GM23338 (cell line): ENCODE measurements around the gene EVC2.

Experiments used
- POLR2AphosphoS5 ChIP-seq: IDR thresholded peaks from 2 replicates; pipeline ENCODE4 v1.6.1; 2016; ENCODE audit warnings: antibody characterized with exemption, low read depth
- TF ChIP-seq, protein P1 (sequence below), 2 experiments: fragments of 200-600 bp in 1 of 2; sonication (generic) in 1 of 2; conservative IDR thresholded peaks; 2 replicates each; pipeline versions ENCODE4 v1.5.1 to v1.6.1; 2016 to 2017; ENCODE audit warnings: antibody characterized with exemption in 2 of 2, low read depth in 2 of 2, mild to moderate bottlenecking in 2 of 2, moderate library complexity in 1 of 2

DNA sequence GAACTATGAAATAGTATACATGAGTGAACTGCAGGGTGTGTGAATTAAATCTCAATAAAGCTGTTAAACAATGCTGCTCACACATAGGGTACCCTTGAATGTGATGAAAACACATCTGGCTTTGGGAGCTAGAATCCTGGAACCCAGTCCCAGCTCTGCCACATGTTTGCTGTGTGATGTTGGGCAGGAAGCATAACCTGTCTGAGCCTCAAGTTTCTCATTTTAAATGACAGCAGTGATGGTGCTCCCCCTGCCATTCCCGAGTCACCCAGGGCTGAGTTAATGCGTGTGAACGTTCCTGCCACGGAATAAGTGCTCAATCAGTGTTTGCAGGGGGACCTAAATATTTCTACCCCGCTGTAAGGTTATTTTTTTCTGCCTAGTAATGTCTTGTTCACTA is 13.6 kb upstream of the EVC2 start:
- TF ChIP-seq POLR2AphosphoS5 = no peak
- TF ChIP-seq, protein P1, sequence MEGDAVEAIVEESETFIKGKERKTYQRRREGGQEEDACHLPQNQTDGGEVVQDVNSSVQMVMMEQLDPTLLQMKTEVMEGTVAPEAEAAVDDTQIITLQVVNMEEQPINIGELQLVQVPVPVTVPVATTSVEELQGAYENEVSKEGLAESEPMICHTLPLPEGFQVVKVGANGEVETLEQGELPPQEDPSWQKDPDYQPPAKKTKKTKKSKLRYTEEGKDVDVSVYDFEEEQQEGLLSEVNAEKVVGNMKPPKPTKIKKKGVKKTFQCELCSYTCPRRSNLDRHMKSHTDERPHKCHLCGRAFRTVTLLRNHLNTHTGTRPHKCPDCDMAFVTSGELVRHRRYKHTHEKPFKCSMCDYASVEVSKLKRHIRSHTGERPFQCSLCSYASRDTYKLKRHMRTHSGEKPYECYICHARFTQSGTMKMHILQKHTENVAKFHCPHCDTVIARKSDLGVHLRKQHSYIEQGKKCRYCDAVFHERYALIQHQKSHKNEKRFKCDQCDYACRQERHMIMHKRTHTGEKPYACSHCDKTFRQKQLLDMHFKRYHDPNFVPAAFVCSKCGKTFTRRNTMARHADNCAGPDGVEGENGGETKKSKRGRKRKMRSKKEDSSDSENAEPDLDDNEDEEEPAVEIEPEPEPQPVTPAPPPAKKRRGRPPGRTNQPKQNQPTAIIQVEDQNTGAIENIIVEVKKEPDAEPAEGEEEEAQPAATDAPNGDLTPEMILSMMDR (conservative IDR thresholded peaks at IDR 0.05; ENCODE audit: low read depth in 2 of 2) = no peak
